Bladder microvascular endothelial cell (primary cell): ENCODE data around the gene NPIPA2. TPM values are rescaled to one million over a fixed set of nuclear protein-coding genes. Genes with fewer than 3 reads are reported as not detected.

ENCODE experiments used
- total RNA-seq: library from RNA; depleted of rRNA; stranded (reverse); fragments of >200 nt; gene quantifications from 2 replicates; pipeline ENCODE4 v1.2.3, GENCODE V29; 2014

The NPIPA2 gene
- 0.16 and 1.3 TPM in 2 replicates for total RNA-seq

DNA sequence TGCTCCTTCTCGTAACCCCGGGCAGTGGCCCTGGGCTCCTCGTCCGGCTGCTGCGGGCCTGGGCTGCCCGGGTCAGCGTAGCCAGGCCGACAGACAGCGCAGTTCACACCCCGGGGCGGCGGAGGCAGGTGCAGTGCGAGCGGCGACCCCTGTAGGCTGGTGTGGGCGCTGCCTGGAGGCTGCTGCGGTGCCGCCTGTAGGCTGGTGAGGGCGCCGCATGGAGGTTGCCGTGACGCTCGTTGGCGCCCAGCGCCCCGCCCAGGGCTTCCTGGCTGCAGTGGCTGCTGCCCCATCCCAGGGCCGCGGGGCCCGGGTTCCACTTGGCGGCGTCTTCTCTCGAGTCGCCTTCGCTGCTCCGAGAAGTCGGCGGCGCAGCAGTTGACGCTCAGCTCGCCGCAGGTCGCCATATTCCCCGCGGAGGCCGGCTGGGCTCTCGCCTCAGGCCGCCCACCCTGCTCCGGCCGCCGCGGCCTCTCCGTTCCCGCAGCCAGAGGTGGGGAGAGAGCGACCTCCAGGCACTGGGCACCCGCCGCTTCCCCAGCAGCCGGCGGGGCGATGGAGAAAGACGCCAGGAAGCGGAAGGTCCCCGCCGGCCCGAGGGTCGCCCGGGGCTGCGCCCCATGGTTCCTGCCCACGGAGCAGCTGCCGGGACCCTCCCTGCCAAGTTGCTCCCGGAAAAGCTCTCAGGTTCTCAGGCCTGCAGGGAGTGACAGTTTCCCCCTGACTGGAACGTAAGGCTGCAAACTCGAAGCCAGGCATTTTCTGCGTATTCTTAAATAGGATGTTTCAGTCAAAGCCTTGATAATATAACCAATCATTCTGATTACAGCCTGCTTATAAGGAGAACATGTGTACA is at the start of gene NPIPA2:
Gene NPIPA2, plus strand, starts transcription at position 261 of the 856 bp plus-strand sequence. CDS start 5,533 bp downstream, outside the sequence.

DNA sequence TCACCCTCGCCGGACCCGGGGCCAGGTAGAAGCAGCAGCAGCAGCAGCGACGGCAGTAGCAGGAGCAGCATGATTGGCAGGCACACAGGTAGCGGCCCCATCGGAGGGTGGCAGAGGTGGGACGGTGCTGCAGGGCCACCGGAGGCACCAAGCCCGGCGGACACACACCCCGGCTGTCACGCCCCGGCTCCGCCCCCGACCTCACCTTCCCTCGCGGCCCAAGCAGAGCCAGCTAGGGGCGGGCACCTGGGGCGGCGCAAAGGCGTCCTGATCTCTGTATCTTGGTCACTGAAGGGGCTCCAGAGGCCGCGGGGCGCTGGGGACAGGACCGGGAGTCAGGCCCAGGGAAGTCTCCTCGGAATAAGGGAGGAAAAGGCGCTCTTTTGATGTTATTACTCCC is 48.2 kb upstream of the NPIPA2 start, which contains the start of gene PLA2G10:
Gene PLA2G10, minus strand, starts transcription at position 180 of the 400 bp plus-strand sequence. Its CDS starts 79 bp downstream, at position 101.

GRCh38 chr16:14703156-14704011 is 38.9 kb upstream of the NPIPA2 start, which contains the start of gene NPIPA3:
Gene NPIPA3 (plus strand): TSS chr16:14703411. CDS start chr16:14708944, 5,533 bp downstream.

Other genes starting within 250 kb of the NPIPA2 start
- 13.8 and 21.6 TPM in 2 replicates for gene PARN, start 112.3 kb upstream of the NPIPA2 start, total RNA-seq
- 53.9 and 61.9 TPM in 2 replicates for gene BFAR, start 109.6 kb upstream of the NPIPA2 start, total RNA-seq
- gene PLA2G10, start 48.2 kb upstream of the NPIPA2 start, total RNA-seq = not detected in 2 replicates
- 0.16 and 1.3 TPM in 2 replicates for gene NPIPA3, start 39.1 kb upstream of the NPIPA2 start, total RNA-seq
- 88.9 and 185 TPM in 2 replicates for gene NOMO1, start 91.2 kb downstream of the NPIPA2 start, total RNA-seq
- 21.5 and 64.7 TPM in 2 replicates for gene NPIPA1, start 194.9 kb downstream of the NPIPA2 start, total RNA-seq
- 50.5 and 100 TPM in 2 replicates for gene PDXDC1, start 232.5 kb downstream of the NPIPA2 start, total RNA-seq